ENCODE data around the gene CDH8. TPM values are rescaled to one million over a fixed set of nuclear protein-coding genes. Genes with fewer than 3 reads are reported as not detected.

Gene CDH8
- total RNA-seq, 1 donor from 2014 or later, result 0.69 TPM

DNA sequence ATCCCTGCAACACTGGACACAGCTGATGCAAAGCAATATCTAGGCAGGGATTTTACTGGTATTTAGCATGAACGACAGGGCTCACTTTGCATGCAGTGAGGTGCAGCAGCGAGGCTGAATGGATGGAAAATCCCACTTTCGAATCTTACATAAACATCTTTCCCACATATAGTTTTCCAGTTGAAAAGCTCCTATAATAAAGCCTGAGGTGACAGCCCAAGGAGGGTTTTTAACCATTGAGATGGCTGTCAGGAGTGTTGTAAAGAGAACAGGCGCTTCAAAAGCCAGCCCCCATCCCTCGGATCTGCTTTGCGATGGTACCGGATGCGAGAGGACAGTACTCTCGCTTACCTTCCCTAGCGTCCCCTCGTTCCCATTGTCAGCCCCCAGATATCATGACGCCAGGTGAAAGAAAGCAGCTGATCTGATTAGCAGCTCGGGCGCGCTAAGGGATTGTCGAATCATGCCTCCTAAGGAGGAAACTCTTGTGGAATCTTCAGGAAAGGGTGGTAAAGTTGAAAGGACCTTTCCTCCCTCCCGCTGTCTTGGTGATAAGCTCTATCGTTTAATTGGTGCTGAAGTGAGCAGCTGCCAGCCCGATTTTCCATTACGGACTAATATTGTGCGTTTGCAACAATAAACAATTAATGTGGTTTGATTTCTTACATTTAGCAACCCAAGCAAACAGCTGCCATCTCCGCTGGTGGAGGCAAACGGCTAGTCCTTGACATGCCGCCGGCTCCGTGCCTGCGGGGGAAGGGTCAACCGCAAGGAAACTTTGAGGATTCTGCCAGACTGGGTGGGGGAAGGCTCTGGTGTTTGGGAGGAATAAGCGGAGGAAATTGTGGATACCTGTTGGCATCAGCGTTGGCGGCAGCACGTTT, 1.8 kb downstream of the CDH8 start:
- Mint-ChIP-seq H3K27me3 (peaks cover 17% of the 10 kb centered on the region), H3K4me1 (no peaks in the 10 kb centered on the region), H3K9me3 (no peaks in the 10 kb centered on the region), H3K36me3 (ENCODE audit: low read depth) (no peaks in the 10 kb centered on the region), H3K4me3 (no peak overlapping the region), H3K27ac (no peak overlapping the region)
- ATAC-seq (ENCODE audit: low read depth) (no peak), DNase-seq (no peak)
- intact Hi-C loops (cut with micrococcal nuclease), result no loop called here
- ChIA-PET POLR2A (no interaction called here), CTCF (no interaction called here)
- no peak for TF ChIP-seq CTCF (IDR thresholded peaks at IDR 0.05)

DNA sequence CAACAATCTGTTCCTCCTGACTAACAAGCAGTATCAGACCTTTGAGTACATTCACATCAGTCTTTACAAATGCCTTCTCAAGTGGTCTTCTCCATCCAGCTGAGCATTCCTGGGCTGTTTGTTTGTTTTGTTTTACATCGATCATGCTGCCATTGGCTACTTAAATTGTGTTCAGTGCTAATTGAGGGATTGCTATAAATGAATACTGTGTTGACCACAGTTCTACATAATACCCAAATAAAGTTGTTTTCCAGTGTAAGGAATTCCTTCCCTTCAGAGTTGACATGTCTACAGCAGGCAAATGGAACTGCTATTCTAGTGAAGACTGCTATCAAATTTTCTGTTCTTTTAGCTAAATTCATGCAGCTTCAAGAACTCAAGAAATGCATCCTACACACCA, 3.2 kb downstream of the CDH8 start:
- H3K36me3 Mint-ChIP-seq (ENCODE audit: low read depth), result no peaks in the 10 kb centered on the region
- ChIA-PET CTCF (no interaction called here), POLR2A (no interaction called here)
- TF ChIP-seq CTCF (IDR thresholded peaks at IDR 0.05), result no peak
- no peak overlapping the region for H3K27ac Mint-ChIP-seq
- H3K4me3 Mint-ChIP-seq, result no peak overlapping the region
- ATAC-seq (ENCODE audit: low read depth), result no peak
- no peak for DNase-seq
- peaks cover 17% of the 10 kb centered on the region for H3K27me3 Mint-ChIP-seq
- H3K4me1 Mint-ChIP-seq, result no peaks in the 10 kb centered on the region
- H3K9me3 Mint-ChIP-seq, result no peaks in the 10 kb centered on the region
- intact Hi-C loops (cut with micrococcal nuclease), result no loop called here

DNA sequence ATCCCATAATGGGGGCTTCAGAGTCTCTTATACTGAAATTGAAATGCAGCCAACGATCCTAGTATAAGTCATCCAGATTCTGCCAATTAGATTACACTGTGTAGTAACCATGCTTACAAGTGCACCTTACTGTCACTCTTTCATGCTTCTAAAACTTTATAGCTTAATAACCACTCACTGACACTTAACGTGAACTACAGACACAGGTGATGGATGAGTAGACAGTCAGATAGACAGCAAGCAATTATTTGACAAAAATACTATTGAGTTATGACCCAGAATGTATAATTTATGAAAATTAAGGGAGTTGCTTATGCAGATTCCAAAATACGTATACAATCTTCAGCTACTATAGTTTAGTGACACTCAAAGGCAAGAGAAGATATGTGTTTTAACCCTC, 6.3 kb downstream of the CDH8 start:
- Mint-ChIP-seq H3K9me3 (no peaks in the 10 kb centered on the region), H3K27ac (no peak overlapping the region), H3K36me3 (ENCODE audit: low read depth) (no peaks in the 10 kb centered on the region), H3K4me3 (no peak overlapping the region), H3K27me3 (peaks cover 8% of the 10 kb centered on the region), H3K4me1 (no peaks in the 10 kb centered on the region)
- no peak for TF ChIP-seq CTCF (IDR thresholded peaks at IDR 0.05)
- ChIA-PET CTCF (interaction anchor here (0.8 kb wide), 1 partner anchor 60 kb away, joined by 4 read pairs; no protein-coding TSS in a partner anchor), POLR2A (no interaction called here)
- ATAC-seq (ENCODE audit: low read depth) (no peak), DNase-seq (no peak)
- intact Hi-C loops (cut with micrococcal nuclease), result no loop called here

GRCh38 chr16:62022688-62023087, 13.6 kb downstream of the CDH8 start:
- Mint-ChIP-seq H3K36me3 (ENCODE audit: low read depth) (no peaks in the 10 kb centered on the region), H3K9me3 (peaks cover 2% of the 10 kb centered on the region), H3K27me3 (no peaks in the 10 kb centered on the region), H3K4me3 (no peak overlapping the region), H3K27ac (no peak overlapping the region), H3K4me1 (no peaks in the 10 kb centered on the region)
- intact Hi-C loops (cut with micrococcal nuclease), result no loop called here
- no peak for TF ChIP-seq CTCF (IDR thresholded peaks at IDR 0.05)
- no peak for ATAC-seq (ENCODE audit: low read depth)
- no peak for DNase-seq
- CTCF ChIA-PET, result no interaction called here
- POLR2A ChIA-PET, result no interaction called here

DNA sequence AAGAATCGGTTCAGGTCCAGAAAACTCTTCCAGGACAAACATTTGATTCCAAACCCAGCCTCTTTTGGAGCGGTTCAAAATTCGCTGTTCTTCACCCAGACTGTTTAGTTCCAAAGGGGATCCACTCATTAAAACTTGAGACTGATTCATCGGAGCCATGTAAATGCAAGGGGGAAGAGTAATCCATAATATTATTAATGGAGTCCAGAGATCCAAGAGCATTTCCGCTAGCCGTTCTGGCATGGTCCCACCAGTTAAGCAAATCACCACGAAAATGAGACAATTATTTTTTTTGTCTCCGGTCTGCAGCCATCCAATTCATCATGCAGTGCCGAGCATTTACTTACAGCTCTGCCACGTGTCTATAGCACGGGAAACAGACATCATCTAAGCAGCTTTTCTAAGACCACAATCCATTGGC, 15.1 kb downstream of the CDH8 start:
- TF ChIP-seq CTCF (IDR thresholded peaks at IDR 0.05), result no peak
- CTCF ChIA-PET, result no interaction called here
- ATAC-seq (ENCODE audit: low read depth) (no peak), DNase-seq (no peak)
- peaks cover 2% of the 10 kb centered on the region for H3K9me3 Mint-ChIP-seq
- no peak overlapping the region for H3K27ac Mint-ChIP-seq
- intact Hi-C loops (cut with micrococcal nuclease), result no loop called here
- no peaks in the 10 kb centered on the region for H3K36me3 Mint-ChIP-seq (ENCODE audit: low read depth)
- H3K4me1 Mint-ChIP-seq, result no peaks in the 10 kb centered on the region
- POLR2A ChIA-PET, result no interaction called here
- no peaks in the 10 kb centered on the region for H3K27me3 Mint-ChIP-seq
- no peak overlapping the region for H3K4me3 Mint-ChIP-seq
